H1 (cell line): ENCODE results near the gene BCL2. TPM values are rescaled to one million over a fixed set of nuclear protein-coding genes. Genes with fewer than 3 reads are reported as not detected.
A peak's percentile ranks its signal among the peaks of the same experiment; 100 is the strongest.

Source experiments
- CTCF ChIA-PET: fragments of 300-600 bp; sonication (Branson Sonifier 250); formaldehyde crosslinking; loops from one replicate; lab custom pipeline; 2021; ENCODE audit not compliant: partially characterized antibody; lab: Charles Lee
- POLR2A ChIA-PET: fragments of 300-600 bp; sonication (Branson Sonifier 250); formaldehyde crosslinking; loops from one replicate; lab custom pipeline; 2021; ENCODE audit warnings: inconsistent platforms; ENCODE audit not compliant: partially characterized antibody; lab: Charles Lee
- DNase-seq, 2 experiments: peaks; one replicate each; pipeline versions ENCODE4 v3.0.0 to v3.0.0-alpha.2; 2010 to 2022; ENCODE audit warnings: low spot score in 2 of 2, low read depth in 1 of 2, mixed read lengths in 1 of 2
- FAIRE-seq: peaks from 2 replicates; lab custom pipeline; 2011; peaks lifted over from hg19 to GRCh38; lab: Jason Lieb, UNC
- H2AFZ ChIP-seq: 2 replicates; pipeline ENCODE4 v1.8.1; 2012; ENCODE audit warnings: low read length, inconsistent platforms
- H2AK5ac ChIP-seq: 2 replicates; pipeline ENCODE4 v1.6.1; 2013; ENCODE audit warnings: low read depth, low read length
- H2BK120ac ChIP-seq: replicated peaks from 2 replicates; pipeline ENCODE3; 2013; ENCODE audit warnings: low read depth, low read length, inconsistent platforms
- H2BK12ac ChIP-seq: 2 replicates; pipeline ENCODE4 v1.6.1; 2013; ENCODE audit warnings: low read depth, low read length
- H2BK15ac ChIP-seq: 2 replicates; pipeline ENCODE4 v1.6.1; 2013; ENCODE audit warnings: low read length
- H2BK20ac ChIP-seq: 2 replicates; pipeline ENCODE4 v1.6.1; 2013; ENCODE audit warnings: low read length
- H2BK5ac ChIP-seq: 2 replicates; pipeline ENCODE4 v1.6.1; 2013; ENCODE audit warnings: low read depth, low read length
- H3K14ac ChIP-seq: 2 replicates; pipeline ENCODE4 v1.6.1; 2013; ENCODE audit warnings: inconsistent platforms; ENCODE audit not compliant: insufficient read length
- H3K18ac ChIP-seq: 2 replicates; pipeline ENCODE4 v1.6.1; 2013; ENCODE audit warnings: low read length; ENCODE audit errors: extremely low read depth
- H3K23ac ChIP-seq: 2 replicates; pipeline ENCODE4 v1.6.1; 2013; ENCODE audit warnings: inconsistent platforms; ENCODE audit not compliant: insufficient read length
- H3K23me2 ChIP-seq: 2 replicates; pipeline ENCODE4 v1.6.1; 2013; ENCODE audit warnings: low read depth, low read length
- H3K27ac ChIP-seq: 2 replicates; pipeline ENCODE4 v1.6.1; 2011; ENCODE audit warnings: low read depth, low read length, inconsistent platforms
- H3K27me3 ChIP-seq, 4 experiments: replicated peaks in 1 of 4; 1 replicate in 1 of 4; 2 replicates in 3 of 4; pipeline versions ENCODE4 v1.6.1 to v1.8.1; 2011 to 2013; ENCODE audit warnings: low read length in 3 of 4, mild to moderate bottlenecking in 3 of 4, inconsistent platforms in 2 of 4, mixed read lengths in 2 of 4, moderate library complexity in 1 of 4; ENCODE audit not compliant: control insufficient read depth in 3 of 4, insufficient read depth in 3 of 4; ENCODE audit errors: extremely low read depth in 1 of 4
- H3K36me3 ChIP-seq, 4 experiments: 2 replicates each; pipeline versions ENCODE4 v1.6.1 to v1.8.1; 2011 to 2013; ENCODE audit warnings: mild to moderate bottlenecking in 4 of 4, low read length in 3 of 4, moderate library complexity in 2 of 4, control low read depth in 1 of 4, inconsistent platforms in 1 of 4; ENCODE audit not compliant: insufficient read depth in 4 of 4, control insufficient read depth in 2 of 4
- H3K4ac ChIP-seq: replicated peaks from 2 replicates; pipeline ENCODE3; 2013; ENCODE audit warnings: low read length, low read depth, mixed read lengths, inconsistent platforms; ENCODE audit not compliant: insufficient read length
- H3K4me1 ChIP-seq, 4 experiments: replicated peaks in 1 of 4; 1 replicate in 1 of 4; 2 replicates in 3 of 4; pipeline versions ENCODE4 v1.6.1 to v1.8.1; 2011 to 2013; ENCODE audit warnings: low read length in 3 of 4, inconsistent platforms in 2 of 4, mixed read lengths in 1 of 4; ENCODE audit not compliant: insufficient read depth in 4 of 4, control insufficient read depth in 3 of 4
- H3K4me2 ChIP-seq, 2 experiments: 2 replicates each; pipeline versions ENCODE4 v1.6.1 to v1.8.1; 2011 to 2013; ENCODE audit warnings: low read depth in 2 of 2, low read length in 2 of 2, control low read depth in 1 of 2, inconsistent platforms in 1 of 2, mild to moderate bottlenecking in 1 of 2; ENCODE audit not compliant: insufficient read depth in 1 of 2
- H3K4me3 ChIP-seq, 4 experiments: fragments of 200-600, 300-600 bp in 1 of 4; sonication (generic), shearing (Covaris generic), sonication (Bioruptor Twin) in 1 of 4; 2 replicates each; pipeline versions ENCODE4 v1.5.1 to v1.8.1; 2011 to 2016; ENCODE audit warnings: low read length in 4 of 4, low read depth in 3 of 4, control low read depth in 2 of 4, inconsistent platforms in 2 of 4, mild to moderate bottlenecking in 2 of 4, mixed read lengths in 1 of 4, moderate library complexity in 1 of 4; ENCODE audit not compliant: insufficient read depth in 2 of 4; ENCODE audit errors: extremely low read depth in 1 of 4
- H3K56ac ChIP-seq: replicated peaks from 2 replicates; pipeline ENCODE3; 2013; ENCODE audit warnings: low read depth, mild to moderate bottlenecking, mixed read lengths, low read length, inconsistent platforms; ENCODE audit not compliant: insufficient read length
- H3K79me1 ChIP-seq: 2 replicates; pipeline ENCODE4 v1.6.1; 2013; ENCODE audit warnings: low read depth, low read length, control low read depth
- H3K79me2 ChIP-seq, 2 experiments: 2 replicates each; pipeline versions ENCODE4 v1.6.1 to v1.8.1; 2012 to 2013; ENCODE audit warnings: low read length in 2 of 2, mild to moderate bottlenecking in 2 of 2, inconsistent platforms in 1 of 2; ENCODE audit not compliant: insufficient read depth in 2 of 2, control insufficient read depth in 1 of 2
- H3K9ac ChIP-seq, 4 experiments: replicated peaks in 1 of 4; 1 replicate in 1 of 4; 2 replicates in 3 of 4; pipeline versions ENCODE4 v1.6.1 to v1.8.1; 2011 to 2013; ENCODE audit warnings: low read depth in 3 of 4, low read length in 3 of 4, control low read depth in 2 of 4, mild to moderate bottlenecking in 2 of 4, moderate library complexity in 2 of 4, inconsistent platforms in 1 of 4; ENCODE audit errors: extremely low read depth in 1 of 4
- H3K9me3 ChIP-seq, 2 experiments: 2 replicates each; pipeline versions ENCODE4 v1.6.1 to v1.8.1; 2012 to 2013; ENCODE audit warnings: mild to moderate bottlenecking in 2 of 2, moderate library complexity in 2 of 2, control low read depth in 1 of 2, inconsistent platforms in 1 of 2, low read depth in 1 of 2, low read length in 1 of 2, mixed read lengths in 1 of 2; ENCODE audit not compliant: insufficient read depth in 2 of 2
- H4K20me1 ChIP-seq, 2 experiments: replicated peaks in 1 of 2; 2 replicates each; pipeline versions ENCODE3 to v1.8.1; 2011 to 2013; ENCODE audit warnings: inconsistent platforms in 2 of 2, low read length in 2 of 2, mild to moderate bottlenecking in 1 of 2; ENCODE audit not compliant: insufficient read depth in 2 of 2, control insufficient read depth in 1 of 2
- H4K5ac ChIP-seq: 2 replicates; pipeline ENCODE4 v1.6.1; 2013; ENCODE audit warnings: low read length, low read depth, mixed read lengths, inconsistent platforms; ENCODE audit not compliant: insufficient read length
- H4K8ac ChIP-seq: 2 replicates; pipeline ENCODE4 v1.8.0; 2013; ENCODE audit warnings: mild to moderate bottlenecking, moderate library complexity, low read length, inconsistent platforms; ENCODE audit not compliant: insufficient read depth; ENCODE audit errors: extremely low read depth
- H4K91ac ChIP-seq: replicated peaks from 2 replicates; pipeline ENCODE3; 2013; ENCODE audit warnings: low read length, mixed read lengths, inconsistent platforms; ENCODE audit not compliant: insufficient read length
- CEBPB ChIP-seq: IDR thresholded peaks from 2 replicates; pipeline ENCODE4 v1.6.1; 2012; ENCODE audit warnings: low read depth, low read length
- CHD2 ChIP-seq: IDR thresholded peaks from 2 replicates; pipeline ENCODE4 v1.6.1; 2012; ENCODE audit warnings: low read length, improper control_type of control experiment
- WGBS, 2 experiments: shearing (Covaris generic) in 1 of 2; methylation state at CpG; one replicate each; pipeline versions ENCODE4 v1.1.6 to v1.1.7; 2013 to 2015; ENCODE audit warnings: low lambda C conversion rate in 2 of 2, mixed read lengths in 2 of 2, inconsistent platforms in 1 of 2, low coverage in 1 of 2, missing lambda C conversion rate in 1 of 2; ENCODE audit not compliant: insufficient replicate concordance in 2 of 2, insufficient coverage in 1 of 2, insufficient read length in 1 of 2; ENCODE audit errors: extremely low coverage in 1 of 2, missing lambda C conversion rate in 1 of 2; 5-methylcytosine and 5-hydroxymethylcytosine counted together
- polyA plus RNA-seq, 7 experiments: library from polyadenylated mRNA; depleted of rRNA in 3 of 7; stranded (reverse) in 5 of 7; unstranded in 2 of 7; fragments of >200 nt in 5 of 7; fragments of 200-250 nt in 2 of 7; gene quantifications; 1 replicate in 5 of 7; 2 replicates in 1 of 7; 4 replicates in 1 of 7; pipeline versions ENCODE4 v1.2.1 to v1.2.3, GENCODE V29; 2011 to 2013; ENCODE audit warnings: missing spikeins in 2 of 7, mixed read lengths in 2 of 7
- total RNA-seq: library from RNA; stranded (reverse); fragmentation: NEBNext Ultra II Directional; extraction: Animal tissue kit (Norgen Biotek cat#: 25700); gene quantifications from 2 replicates; pipeline ENCODE4 v1.2.1, GENCODE V29; 2021

Gene BCL2
- total and polyA plus RNA-seq, 2 of the 8 experiments (the other 6 are each of a cell fraction or from before 2014, with no cell fraction given), result 0.59 to 4.5 TPM

DNA sequence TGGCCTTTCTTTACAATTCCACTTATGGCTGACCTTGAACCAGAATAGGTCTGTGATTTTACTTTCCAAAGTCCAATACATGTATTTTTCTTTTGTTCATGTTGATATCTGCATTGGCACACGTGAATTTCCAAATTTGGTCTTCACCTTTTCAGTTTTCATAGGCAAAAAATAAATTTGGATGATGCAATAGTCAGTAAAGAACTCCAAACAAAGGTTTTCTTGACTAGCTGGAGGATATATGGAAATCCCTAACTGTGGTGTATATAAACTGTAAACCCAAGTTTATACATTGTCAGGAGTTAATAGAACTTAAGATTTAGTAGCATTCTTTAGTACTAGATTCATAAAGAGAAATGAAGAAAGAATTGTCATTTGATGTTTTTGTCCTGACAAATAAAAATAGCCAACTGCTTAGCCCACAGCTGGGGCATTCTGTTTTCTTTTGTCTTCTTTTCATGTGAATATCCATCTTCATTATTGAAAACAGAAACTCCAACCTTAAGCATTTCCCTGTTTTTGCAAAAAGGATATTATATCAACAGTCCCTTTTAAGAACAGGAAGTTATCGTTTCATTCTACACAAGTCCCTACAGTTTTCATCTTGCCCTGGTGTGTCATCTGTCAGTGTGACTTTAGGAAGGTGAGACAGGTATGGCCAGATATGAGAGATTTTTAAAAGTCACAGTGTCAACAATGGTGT, 132.9 kb downstream of the BCL2 start:
- ChIA-PET POLR2A (no interaction called here), CTCF (interaction anchor here (1.0 to 1.6 kb wide), 3 partner anchors 43 to 172 kb away, joined by 3 read pairs; no protein-coding TSS in a partner anchor)
- Histone ChIP-seq H3K9me3 (no peaks in the 10 kb centered on the region), H2BK120ac (no peak overlapping the region), H3K27me3 (no peaks in the 10 kb centered on the region), H2BK5ac (no peak overlapping the region), H3K14ac (no peak overlapping the region), H3K23ac (no peak overlapping the region), H2BK12ac (no peak overlapping the region), H3K4me2 (no peak overlapping the region), H4K20me1 (no peaks in the 10 kb centered on the region), H3K36me3 (no peaks in the 10 kb centered on the region), H3K18ac (no peak overlapping the region), H3K23me2 (no peaks in the 10 kb centered on the region), H2BK15ac (no peak overlapping the region), H3K27ac (no peak overlapping the region), H3K4me1 (no peaks in the 10 kb centered on the region), H3K4me3 (no peak overlapping the region), H3K79me1 (no peaks in the 10 kb centered on the region), H3K9ac (no peak overlapping the region), H4K8ac (no peak overlapping the region), H2BK20ac (no peak overlapping the region), H2AK5ac (no peak overlapping the region), H3K4ac (no peak overlapping the region), H2AFZ (no peak overlapping the region), H4K91ac (no peak overlapping the region), H4K5ac (no peak overlapping the region), H3K56ac (no peak overlapping the region), H3K79me2 (no peaks in the 10 kb centered on the region)
- 84% methylated on average over 2 of the region's 2 CpGs; no CpG with 5 or more reads in 1 of the 2 experiments for WGBS, 2 experiments
- no peak for FAIRE-seq
- no peak for DNase-seq
- TF ChIP-seq CHD2, result no peak
- peak; percentile 53; the same call in 1 of the 2 replicates for TF ChIP-seq CEBPB
